GM23338 (cell line): ENCODE data around the gene CNNM2.

Experiments used
- CTCF ChIP-seq, 2 experiments: fragments of 200-600 bp in 1 of 2; sonication (generic) in 1 of 2; conservative IDR thresholded peaks; 2 replicates each; pipeline versions ENCODE4 v1.5.1 to v1.6.1; 2016 to 2017; ENCODE audit warnings: antibody characterized with exemption in 2 of 2, low read depth in 2 of 2, mild to moderate bottlenecking in 2 of 2, moderate library complexity in 1 of 2
- POLR2AphosphoS5 ChIP-seq: IDR thresholded peaks from 2 replicates; pipeline ENCODE4 v1.6.1; 2016; ENCODE audit warnings: antibody characterized with exemption, low read depth

GRCh38 chr10:102959360-102959759 is 41.3 kb downstream of the CNNM2 start:
- TF ChIP-seq CTCF (conservative IDR thresholded peaks at IDR 0.05; ENCODE audit: low read depth in 2 of 2) (no peak), POLR2AphosphoS5 (no peak)
